IPS DF 4.7 (cell line): ENCODE results near the gene PHF12.
"Not testable (repeated sequence)": the region's sequence is repeated elsewhere in the genome, so short reads cannot be mapped to it uniquely, and the experiment has no call there.

ENCODE experiments used
- DNase-seq: peaks from one replicate; pipeline ENCODE4 v3.0.0-alpha.2; 2013; ENCODE audit warnings: low spot score; ENCODE audit errors: extremely low read depth

Gene PHF12

GRCh38 chr17:28935744-28936460, 15.4 kb downstream of the PHF12 start:
- DNase-seq, result no peak

- DNase-seq, result not testable (repeated sequence)
These were observed 16.8 kb downstream of the PHF12 start for GRCh38 chr17:28934508-28934907.

GRCh38 chr17:28929787-28930186, 21.5 kb downstream of the PHF12 start:
- DNase-seq, result no peak

GRCh38 chr17:28928061-28928460, 23.3 kb downstream of the PHF12 start:
- DNase-seq, result no peak

- no peak for DNase-seq
These were observed 24.5 kb downstream of the PHF12 start for GRCh38 chr17:28926786-28927185.

GRCh38 chr17:28926366-28926765, 25.0 kb downstream of the PHF12 start:
- no peak for DNase-seq

- DNase-seq, result no peak
These were observed 25.4 kb downstream of the PHF12 start for GRCh38 chr17:28925912-28926365.

GRCh38 chr17:28920201-28920600, 31.1 kb downstream of the PHF12 start:
- DNase-seq, result no peak

GRCh38 chr17:28918295-28918694, 33.0 kb downstream of the PHF12 start:
- DNase-seq, result no peak

- DNase-seq, result no peak
These were observed 33.9 kb downstream of the PHF12 start for GRCh38 chr17:28917465-28917864.

GRCh38 chr17:28917029-28917428, 34.3 kb downstream of the PHF12 start:
- DNase-seq, result no peak

GRCh38 chr17:28916302-28916934, 34.9 kb downstream of the PHF12 start:
- DNase-seq, result no peak

GRCh38 chr17:28912938-28913333, 38.4 kb downstream of the PHF12 start:
- DNase-seq, result no peak

GRCh38 chr17:28912281-28912937, 38.9 kb downstream of the PHF12 start:
- DNase-seq, result no peak

- DNase-seq, result no peak
These were observed 39.8 kb downstream of the PHF12 start for GRCh38 chr17:28911411-28912045.

- DNase-seq, result no peak
These were observed 40.8 kb downstream of the PHF12 start for GRCh38 chr17:28910534-28910933.

- no peak for DNase-seq
These were observed 42.6 kb downstream of the PHF12 start for GRCh38 chr17:28908640-28909167.

- DNase-seq, result no peak
These were observed 43.4 kb downstream of the PHF12 start for GRCh38 chr17:28907709-28908475.

- DNase-seq, result no peak
These were observed 44.4 kb downstream of the PHF12 start for GRCh38 chr17:28906706-28907438.

GRCh38 chr17:28906276-28906675, 45.0 kb downstream of the PHF12 start:
- DNase-seq, result no peak
